DND-41 (cell line): ENCODE results near the gene PPM1F.

Source experiments
- ATAC-seq: fragments of 200-7000 bp; cut with Tn5 transposase; 3 replicates; pipeline ENCODE4 v1.9.1; 2021; ENCODE audit warnings: low read depth; ENCODE audit not compliant: insufficient read depth
- DNase-seq: peaks from one replicate; pipeline ENCODE4 v3.0.0-alpha.2; 2020
- H2AFZ ChIP-seq: 2 replicates; pipeline ENCODE4 v1.6.0; 2012; ENCODE audit warnings: low read depth, low read length
- H3K27ac ChIP-seq: 2 replicates; pipeline ENCODE4 v1.5.1; 2012; ENCODE audit warnings: low read length, inconsistent platforms
- H3K27me3 ChIP-seq: fragments of 200-600 bp; sonication (generic); 2 replicates; pipeline ENCODE4 v1.6.0; 2012; ENCODE audit warnings: low read length, mild to moderate bottlenecking, inconsistent platforms; ENCODE audit not compliant: insufficient read depth, poor library complexity
- H3K36me3 ChIP-seq: 2 replicates; pipeline ENCODE4 v1.5.1; 2012; ENCODE audit warnings: low read length, inconsistent platforms; ENCODE audit not compliant: insufficient read depth
- H3K4me1 ChIP-seq: 2 replicates; pipeline ENCODE4 v1.5.1; 2012; ENCODE audit warnings: mild to moderate bottlenecking, low read length; ENCODE audit not compliant: insufficient read depth
- H3K4me2 ChIP-seq: 2 replicates; pipeline ENCODE4 v1.6.0; 2012; ENCODE audit warnings: mild to moderate bottlenecking, moderate library complexity, low read length, inconsistent platforms; ENCODE audit not compliant: insufficient read depth
- H3K4me3 ChIP-seq, 2 experiments: fragments of 200-600 bp in 1 of 2; shearing (Covaris generic) in 1 of 2; 2 replicates each; pipeline ENCODE4 v1.5.1; 2012 to 2016; ENCODE audit warnings: inconsistent platforms in 2 of 2, low read length in 2 of 2, mild to moderate bottlenecking in 2 of 2, low read depth in 1 of 2, moderate library complexity in 1 of 2
- H3K79me2 ChIP-seq: 2 replicates; pipeline ENCODE4 v1.6.0; 2012; ENCODE audit warnings: low read length, inconsistent platforms; ENCODE audit not compliant: insufficient read depth
- H3K9ac ChIP-seq: 2 replicates; pipeline ENCODE4 v1.6.0; 2012; ENCODE audit warnings: low read depth, mild to moderate bottlenecking, inconsistent platforms, low read length, moderate library complexity
- H3K9me3 ChIP-seq: 2 replicates; pipeline ENCODE4 v1.5.1; 2012; ENCODE audit warnings: low read length, moderate library complexity, mild to moderate bottlenecking, inconsistent platforms; ENCODE audit not compliant: insufficient read depth, severe bottlenecking
- H4K20me1 ChIP-seq: 2 replicates; pipeline ENCODE4 v1.6.0; 2012; ENCODE audit warnings: low read length; ENCODE audit not compliant: insufficient read depth
- CTCF ChIP-seq: IDR thresholded peaks from 2 replicates; pipeline ENCODE4 v1.5.1; 2012; ENCODE audit warnings: borderline replicate concordance, low read length, moderate library complexity, mild to moderate bottlenecking; ENCODE audit not compliant: poor library complexity, severe bottlenecking; ENCODE audit errors: extremely low read depth
- EZH2 ChIP-seq: IDR thresholded peaks from 3 replicates; pipeline ENCODE4 v1.6.1; 2012; ENCODE audit warnings: borderline replicate concordance, low read depth, mild to moderate bottlenecking, moderate library complexity, low read length, inconsistent platforms; ENCODE audit not compliant: severe bottlenecking

PPM1F gene

GRCh38 chr22:21975854-21976345 is 23.3 kb upstream of the PPM1F start:
- Histone ChIP-seq H3K9ac (no peak overlapping the region), H3K4me1 (peaks cover 10% of the 10 kb centered on the region), H3K4me2 (no peak overlapping the region), H4K20me1 (peaks cover 20% of the 10 kb centered on the region), H2AFZ (no peak overlapping the region), H3K27me3 (no peaks in the 10 kb centered on the region), H3K4me3 (no peak overlapping the region), H3K36me3 (peaks cover 60% of the 10 kb centered on the region), H3K79me2 (peaks cover 34% of the 10 kb centered on the region), H3K27ac (no peak overlapping the region), H3K9me3 (no peaks in the 10 kb centered on the region)
- ATAC-seq (no peak), DNase-seq (no peak)
- TF ChIP-seq CTCF: no peak
- TF ChIP-seq EZH2: no peak

- TF ChIP-seq CTCF (no peak), EZH2 (no peak)
Observed at GRCh38 chr22:21975273-21975672, 22.6 kb upstream of the PPM1F start.

GRCh38 chr22:21974058-21974649 is 21.5 kb upstream of the PPM1F start:
- Histone ChIP-seq H4K20me1 (peaks cover 20% of the 10 kb centered on the region), H3K4me3 (no peak overlapping the region), H3K4me2 (no peak overlapping the region), H3K79me2 (peaks cover 20% of the 10 kb centered on the region), H2AFZ (no peak overlapping the region), H3K9me3 (no peaks in the 10 kb centered on the region), H3K4me1 (no peaks in the 10 kb centered on the region), H3K27ac (no peak overlapping the region), H3K36me3 (peaks cover 68% of the 10 kb centered on the region), H3K27me3 (no peaks in the 10 kb centered on the region), H3K9ac (no peak overlapping the region)
- DNase-seq: no peak
- ATAC-seq: no peak
- TF ChIP-seq EZH2 (no peak), CTCF (no peak)

More at GRCh38 chr22:21975273-21975672, 22.6 kb upstream of the PPM1F start:
- H3K9ac ChIP-seq: no peak overlapping the region
- no peaks in the 10 kb centered on the region for H3K27me3 ChIP-seq
- H3K79me2 ChIP-seq: peaks cover 28% of the 10 kb centered on the region
- H3K9me3 ChIP-seq: no peaks in the 10 kb centered on the region
- H3K36me3 ChIP-seq: peaks cover 62% of the 10 kb centered on the region
- H3K4me1 ChIP-seq: peaks cover 5% of the 10 kb centered on the region; the same call in 1 of the 2 replicates
- H2AFZ ChIP-seq: no peak overlapping the region
- no peak for ATAC-seq
- no peak overlapping the region for H3K27ac ChIP-seq
- no peak overlapping the region for H3K4me3 ChIP-seq
- peaks cover 20% of the 10 kb centered on the region for H4K20me1 ChIP-seq
- no peak overlapping the region for H3K4me2 ChIP-seq
- no peak for DNase-seq

- H3K27ac ChIP-seq: no peak overlapping the region
- no peak overlapping the region for H3K4me3 ChIP-seq
- H3K9ac ChIP-seq: no peak overlapping the region
- DNase-seq: no peak
- TF ChIP-seq EZH2 (no peak), CTCF (no peak)
- H3K4me1 ChIP-seq: no peaks in the 10 kb centered on the region
- no peak overlapping the region for H3K4me2 ChIP-seq
- no peaks in the 10 kb centered on the region for H3K9me3 ChIP-seq
- H4K20me1 ChIP-seq: peaks cover 13% of the 10 kb centered on the region
- H3K27me3 ChIP-seq: no peaks in the 10 kb centered on the region
- no peak for ATAC-seq
- H2AFZ ChIP-seq: no peak overlapping the region
- peaks cover 6% of the 10 kb centered on the region for H3K79me2 ChIP-seq
- H3K36me3 ChIP-seq: peaks cover 75% of the 10 kb centered on the region
Observed at GRCh38 chr22:21972806-21973205, 20.2 kb upstream of the PPM1F start.
